OCI-LY7 (cell line): Measurements from ENCODE around the gene TGFB1I1. TPM values are rescaled to one million over a fixed set of nuclear protein-coding genes. Genes with fewer than 3 reads are reported as not detected.

Experiments
- BruUV-seq: library from RNA; stranded (reverse); fragments of 400-500 nt; replicated peaks from 2 replicates; lab custom pipeline; 2021; lab: Mats Ljungman, UMichigan
- CTCF ChIA-PET: fragments of 300-600 bp; sonication (Branson Sonifier 250); formaldehyde crosslinking; loops from one replicate; lab custom pipeline; 2022; ENCODE audit warnings: antibody characterized with exemption; ENCODE audit not compliant: unreplicated experiment; lab: Charles Lee
- POLR2A ChIA-PET: fragments of 300-600 bp; sonication (Branson Sonifier 250); formaldehyde crosslinking; loops from one replicate; lab custom pipeline; 2022; ENCODE audit warnings: antibody characterized with exemption; lab: Charles Lee
- DNase-seq: peaks from one replicate; pipeline ENCODE4 v3.0.0-alpha.2; 2015; ENCODE audit warnings: low spot score
- H2AFZ ChIP-seq: fragments of 200-600 bp; sonication (generic), shearing (Covaris generic); 2 replicates; pipeline ENCODE4 v1.6.1; 2014; ENCODE audit warnings: mild to moderate bottlenecking, antibody characterized with exemption, low read length, moderate library complexity
- H3K27ac ChIP-seq: fragments of 200-600 bp; sonication (generic); 2 replicates; pipeline ENCODE4 v1.5.1; 2014; ENCODE audit warnings: mixed run types, low read depth, mild to moderate bottlenecking, moderate library complexity, low read length, inconsistent platforms; ENCODE audit not compliant: poor library complexity, severe bottlenecking
- H3K36me3 ChIP-seq: fragments of 200-600 bp; sonication (generic); 2 replicates; pipeline ENCODE4 v1.6.1; 2014; ENCODE audit warnings: mild to moderate bottlenecking, antibody characterized with exemption, low read length, moderate library complexity, mixed read lengths; ENCODE audit not compliant: insufficient read depth
- H3K4me1 ChIP-seq: fragments of 200-600 bp; sonication (generic); 2 replicates; pipeline ENCODE4 v1.5.1; 2014; ENCODE audit warnings: mild to moderate bottlenecking, low read length; ENCODE audit not compliant: insufficient read depth, poor library complexity, severe bottlenecking
- H3K4me2 ChIP-seq: fragments of 200-600 bp; sonication (generic); 2 replicates; pipeline ENCODE4 v1.6.1; 2014; ENCODE audit warnings: mild to moderate bottlenecking, low read length
- H3K4me3 ChIP-seq: fragments of 200-600 bp; sonication (generic); 2 replicates; pipeline ENCODE4 v1.5.1; 2014; ENCODE audit warnings: mild to moderate bottlenecking, low read depth, low read length; ENCODE audit not compliant: poor library complexity, severe bottlenecking
- H3K79me2 ChIP-seq: fragments of 200-600 bp; sonication (generic); 2 replicates; pipeline ENCODE4 v1.6.1; 2016; ENCODE audit warnings: low read depth, mild to moderate bottlenecking, low read length, moderate library complexity, mixed read lengths; ENCODE audit not compliant: insufficient read depth
- H3K9me2 ChIP-seq: fragments of 200-600 bp; sonication (generic); 2 replicates; pipeline ENCODE4 v1.6.1; 2016; ENCODE audit warnings: mild to moderate bottlenecking, low read length, mixed read lengths; ENCODE audit not compliant: insufficient read depth
- H3K9me3 ChIP-seq: fragments of 200-600 bp; sonication (generic); 2 replicates; pipeline ENCODE4 v1.6.1; 2014; ENCODE audit warnings: mild to moderate bottlenecking, mixed run types, low read length, mixed read lengths
- H4K20me1 ChIP-seq: fragments of 200-600 bp; sonication (generic); 2 replicates; pipeline ENCODE4 v1.6.1; 2014; ENCODE audit warnings: mild to moderate bottlenecking, antibody characterized with exemption, low read length, moderate library complexity, mixed read lengths; ENCODE audit not compliant: insufficient read depth
- EZH2phosphoT487 ChIP-seq: fragments of 200-600 bp; sonication (generic); IDR thresholded peaks from 2 replicates; pipeline ENCODE4 v1.6.1; 2018; ENCODE audit warnings: low read depth, borderline replicate concordance, mild to moderate bottlenecking, mixed run types, antibody characterized with exemption, low read length, moderate library complexity, mixed read lengths
- intact Hi-C: fragments of 100-400 bp; cut with micrococcal nuclease; formaldehyde crosslinking; loops from one replicate; pipeline ENCODE4 v1.10.0; 2022; ENCODE audit not compliant: unreplicated experiment
- total RNA-seq, 2 experiments: library from RNA; depleted of rRNA in 1 of 2; stranded (reverse); fragments of >200 nt in 1 of 2; shearing (Covaris generic) in 1 of 2; gene quantifications; 2 replicates each; pipeline ENCODE4 v1.2.3, GENCODE V29; 2014 to 2022
- TF ChIP-seq, protein P1 (sequence below): fragments of 200-600 bp; sonication (generic); conservative IDR thresholded peaks from 2 replicates; pipeline ENCODE4 v1.5.1; 2014; ENCODE audit warnings: mild to moderate bottlenecking, antibody characterized with exemption, low read length, moderate library complexity, mixed read lengths

Gene TGFB1I1
- total RNA-seq, 2 experiments from 2014 or later = 0.38 to 0.73 TPM

DNA sequence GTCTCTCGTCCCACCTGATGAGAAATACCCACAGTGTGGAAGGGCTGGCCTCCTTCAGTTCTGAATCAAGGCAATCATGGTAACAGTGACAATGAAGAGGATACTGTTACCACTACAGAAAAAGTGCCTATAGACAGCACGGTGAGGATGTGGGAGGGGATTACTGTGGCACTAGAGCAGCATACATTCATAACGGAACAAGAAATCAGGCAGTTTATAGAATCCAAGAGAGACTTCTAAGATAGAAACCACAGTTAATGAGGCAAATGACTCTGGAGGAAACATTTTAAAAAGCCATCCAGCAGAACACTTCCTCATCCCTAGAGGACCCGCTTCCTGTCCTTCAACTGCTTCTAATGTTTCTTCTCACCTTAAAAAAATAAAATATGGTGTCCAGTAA, 33.5 kb downstream of the TGFB1I1 start:
- DNase-seq = peak; percentile 11
- no peak overlapping the region for H3K27ac ChIP-seq
- CTCF ChIA-PET = no interaction called here
- no peaks in the 10 kb centered on the region for H3K36me3 ChIP-seq
- H2AFZ ChIP-seq = no peak overlapping the region
- no peak overlapping the region for H3K4me3 ChIP-seq
- no peaks in the 10 kb centered on the region for H3K9me2 ChIP-seq
- no peak for TF ChIP-seq EZH2phosphoT487
- TF ChIP-seq, protein P1, sequence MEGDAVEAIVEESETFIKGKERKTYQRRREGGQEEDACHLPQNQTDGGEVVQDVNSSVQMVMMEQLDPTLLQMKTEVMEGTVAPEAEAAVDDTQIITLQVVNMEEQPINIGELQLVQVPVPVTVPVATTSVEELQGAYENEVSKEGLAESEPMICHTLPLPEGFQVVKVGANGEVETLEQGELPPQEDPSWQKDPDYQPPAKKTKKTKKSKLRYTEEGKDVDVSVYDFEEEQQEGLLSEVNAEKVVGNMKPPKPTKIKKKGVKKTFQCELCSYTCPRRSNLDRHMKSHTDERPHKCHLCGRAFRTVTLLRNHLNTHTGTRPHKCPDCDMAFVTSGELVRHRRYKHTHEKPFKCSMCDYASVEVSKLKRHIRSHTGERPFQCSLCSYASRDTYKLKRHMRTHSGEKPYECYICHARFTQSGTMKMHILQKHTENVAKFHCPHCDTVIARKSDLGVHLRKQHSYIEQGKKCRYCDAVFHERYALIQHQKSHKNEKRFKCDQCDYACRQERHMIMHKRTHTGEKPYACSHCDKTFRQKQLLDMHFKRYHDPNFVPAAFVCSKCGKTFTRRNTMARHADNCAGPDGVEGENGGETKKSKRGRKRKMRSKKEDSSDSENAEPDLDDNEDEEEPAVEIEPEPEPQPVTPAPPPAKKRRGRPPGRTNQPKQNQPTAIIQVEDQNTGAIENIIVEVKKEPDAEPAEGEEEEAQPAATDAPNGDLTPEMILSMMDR = no peak
- BruUV-seq = no TSS peak
- H3K4me1 ChIP-seq = peaks cover 25% of the 10 kb centered on the region
- no peaks in the 10 kb centered on the region for H3K79me2 ChIP-seq
- no peak overlapping the region for H3K4me2 ChIP-seq
- intact Hi-C loops = loop anchor here (5.0 kb wide), 1 partner anchor 192 kb away; no protein-coding TSS in a partner anchor
- no peaks in the 10 kb centered on the region for H4K20me1 ChIP-seq
- H3K9me3 ChIP-seq = no peaks in the 10 kb centered on the region
- POLR2A ChIA-PET = interaction anchor here (0.5 kb wide), 1 partner anchor 490 kb away, joined by 4 read pairs; no protein-coding TSS in a partner anchor

DNA sequence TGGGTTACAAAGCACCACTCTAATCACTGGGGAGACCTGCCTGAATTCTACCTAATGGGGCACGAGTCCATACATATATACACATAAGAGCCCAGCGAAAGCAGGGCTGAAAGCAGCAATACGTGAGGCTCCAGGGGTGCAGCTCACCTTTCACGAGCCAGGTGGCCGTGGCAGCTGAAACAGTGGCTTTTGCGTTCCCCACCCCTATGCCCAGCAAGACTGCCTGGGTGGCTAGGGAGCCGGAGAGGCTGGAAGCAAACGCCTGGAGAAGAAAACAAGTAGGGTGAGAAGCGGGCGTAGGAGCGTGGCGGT, 35.6 kb downstream of the TGFB1I1 start:
- CTCF ChIA-PET = no interaction called here
- TF ChIP-seq EZH2phosphoT487 = no peak
- TF ChIP-seq, protein P1 = no peak
- H3K4me3 ChIP-seq = peak overlapping the region; percentile 77
- H3K27ac ChIP-seq = no peak overlapping the region
- intact Hi-C loops = loop anchor here (5.0 kb wide), 1 partner anchor 190 kb away; no protein-coding TSS in a partner anchor
- no TSS peak for BruUV-seq
- H3K9me3 ChIP-seq = no peaks in the 10 kb centered on the region
- peak overlapping the region; percentile 98 for H2AFZ ChIP-seq
- POLR2A ChIA-PET = interaction anchor here (1.6 kb wide), 1 partner anchor 15 kb away, joined by 3 read pairs; no protein-coding TSS in a partner anchor
- peaks cover 25% of the 10 kb centered on the region for H3K4me1 ChIP-seq
- peak; percentile 23 for DNase-seq
- H3K4me2 ChIP-seq = peak overlapping the region; percentile 89
- no peaks in the 10 kb centered on the region for H3K79me2 ChIP-seq
- H3K36me3 ChIP-seq = no peaks in the 10 kb centered on the region
- no peaks in the 10 kb centered on the region for H4K20me1 ChIP-seq
- H3K9me2 ChIP-seq = no peaks in the 10 kb centered on the region

DNA sequence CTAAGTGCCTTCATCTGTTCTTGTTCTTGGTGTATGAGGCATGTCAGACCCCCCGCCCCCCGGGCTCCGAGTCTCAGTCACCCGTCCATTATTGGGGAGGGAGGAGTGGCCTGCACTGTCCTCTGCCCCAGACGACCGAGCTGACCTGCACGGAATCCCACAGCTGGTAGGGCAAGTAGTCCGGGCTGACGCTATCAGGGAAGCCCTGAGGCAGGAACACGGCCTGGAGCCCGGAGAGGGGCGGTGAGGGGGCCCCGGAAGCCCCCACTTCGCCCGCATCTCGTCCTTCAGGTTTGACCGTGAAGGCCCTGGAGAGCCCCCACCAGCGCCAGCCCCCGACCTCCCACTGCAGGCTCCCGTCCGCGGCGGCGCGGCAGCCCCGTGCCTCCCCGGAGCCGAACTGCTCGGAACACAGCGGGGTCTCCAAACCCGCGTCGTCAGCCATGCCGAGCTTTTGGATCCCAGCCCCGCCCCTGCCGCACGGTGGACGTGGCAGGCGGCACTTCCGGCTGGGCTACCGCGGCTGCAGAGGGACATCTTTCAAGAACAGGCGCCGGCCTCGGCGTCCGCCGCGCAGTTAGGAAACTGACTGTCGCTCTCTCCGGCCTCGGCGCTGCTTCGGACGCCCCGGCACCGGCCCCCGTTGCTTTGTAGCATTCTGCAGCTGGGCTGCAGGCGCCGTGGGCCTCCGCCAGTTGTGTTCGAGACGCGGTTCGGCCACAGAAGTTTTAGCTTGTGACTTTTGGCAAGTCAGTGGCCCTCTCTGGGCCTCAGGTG, 36.2 kb downstream of the TGFB1I1 start, which contains the start of gene RUSF1:
Gene RUSF1, minus strand, starts transcription at position 463 of the 777 bp plus-strand sequence. Its CDS starts 18 bp downstream, at position 445.
- no peaks in the 10 kb centered on the region for H3K36me3 ChIP-seq
- H2AFZ ChIP-seq = peak within 1 kb of the TSS; percentile 98
- no peaks in the 10 kb centered on the region for H3K79me2 ChIP-seq
- ChIA-PET CTCF (no interaction called here), POLR2A (interaction anchor here (0.6 to 1.6 kb wide), 2 partner anchors 16 to 409 kb away, joined by 3 to 4 read pairs; no protein-coding TSS in a partner anchor)
- H3K4me2 ChIP-seq = peak within 1 kb of the TSS; percentile 89
- no TSS peak for BruUV-seq
- no peaks in the 10 kb centered on the region for H3K9me3 ChIP-seq
- peak; percentile 83 for DNase-seq
- peak within 1 kb of the TSS; percentile 21 for H3K27ac ChIP-seq
- H3K9me2 ChIP-seq = no peaks in the 10 kb centered on the region
- H4K20me1 ChIP-seq = no peaks in the 10 kb centered on the region
- TF ChIP-seq, protein P1 = no peak
- no peak for TF ChIP-seq EZH2phosphoT487
- H3K4me3 ChIP-seq = peak within 1 kb of the TSS; percentile 77
- H3K4me1 ChIP-seq = peaks cover 25% of the 10 kb centered on the region
- intact Hi-C loops = loop anchor here (5.0 kb wide), 1 partner anchor 189 kb away; no protein-coding TSS in a partner anchor
